ENCODE measurements around the gene ZNF620. TPM values are rescaled to one million over a fixed set of nuclear protein-coding genes. Genes with fewer than 3 reads are reported as not detected.

Gene ZNF620
- total RNA-seq, 2 experiments from 2014 or later, result 0.82 to 1.0 TPM

GRCh38 chr3:40524568-40525285 is 18.9 kb downstream of the ZNF620 start, which contains the start of gene ZNF621:
TSS of gene ZNF621 (plus strand) at chr3:40524960. CDS start at chr3:40525841, 881 bp downstream.
- TF ChIP-seq, protein P1, sequence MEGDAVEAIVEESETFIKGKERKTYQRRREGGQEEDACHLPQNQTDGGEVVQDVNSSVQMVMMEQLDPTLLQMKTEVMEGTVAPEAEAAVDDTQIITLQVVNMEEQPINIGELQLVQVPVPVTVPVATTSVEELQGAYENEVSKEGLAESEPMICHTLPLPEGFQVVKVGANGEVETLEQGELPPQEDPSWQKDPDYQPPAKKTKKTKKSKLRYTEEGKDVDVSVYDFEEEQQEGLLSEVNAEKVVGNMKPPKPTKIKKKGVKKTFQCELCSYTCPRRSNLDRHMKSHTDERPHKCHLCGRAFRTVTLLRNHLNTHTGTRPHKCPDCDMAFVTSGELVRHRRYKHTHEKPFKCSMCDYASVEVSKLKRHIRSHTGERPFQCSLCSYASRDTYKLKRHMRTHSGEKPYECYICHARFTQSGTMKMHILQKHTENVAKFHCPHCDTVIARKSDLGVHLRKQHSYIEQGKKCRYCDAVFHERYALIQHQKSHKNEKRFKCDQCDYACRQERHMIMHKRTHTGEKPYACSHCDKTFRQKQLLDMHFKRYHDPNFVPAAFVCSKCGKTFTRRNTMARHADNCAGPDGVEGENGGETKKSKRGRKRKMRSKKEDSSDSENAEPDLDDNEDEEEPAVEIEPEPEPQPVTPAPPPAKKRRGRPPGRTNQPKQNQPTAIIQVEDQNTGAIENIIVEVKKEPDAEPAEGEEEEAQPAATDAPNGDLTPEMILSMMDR (IDR thresholded peaks at IDR 0.05), result no peak
- no peaks in the 10 kb centered on the region for H3K27me3 ChIP-seq (ENCODE audit: control insufficient read depth in 1 of 2, insufficient read depth in 2 of 2, low read length in 2 of 2)
- peaks cover 18% of the 10 kb centered on the region for H3K36me3 ChIP-seq (ENCODE audit: insufficient read depth, low read length)
- H3K27me3 Mint-ChIP-seq, result no peaks in the 10 kb centered on the region
- CTCF ChIA-PET, result interaction anchor here (1.5 kb wide), 1 partner anchor 19 kb away, joined by 5 read pairs; the partner anchor contains the start of gene ZNF620
- H3K4me1 Mint-ChIP-seq (ENCODE audit: low read depth), result peaks cover 25% of the 10 kb centered on the region
- DNase-seq (peak; percentile 60 to 89 (median 80)), ATAC-seq (ENCODE audit: poor library complexity) (peak; percentile 93)
- peaks cover 20% of the 10 kb centered on the region for H3K4me1 ChIP-seq (ENCODE audit: insufficient read depth, low read length)
- no peaks in the 10 kb centered on the region for H3K9me3 ChIP-seq (ENCODE audit: control insufficient read depth in 1 of 2, insufficient read depth in 1 of 2, low read length in 2 of 2)
- POLR2A ChIA-PET, result interaction anchor here (1.0 to 2.8 kb wide), 9 partner anchors 17 to 214 kb away, joined by 3 to 22 read pairs (median 5); partner anchors contain the start of genes RPL14, ZNF619 and ZNF620
- H3K36me3 Mint-ChIP-seq (ENCODE audit: low read depth), result peaks cover 45% of the 10 kb centered on the region
- no peaks in the 10 kb centered on the region for H3K9me3 Mint-ChIP-seq
- H3K27ac ChIP-seq (ENCODE audit: low read depth in 1 of 2, low read length in 2 of 2), result peak within 1 kb of the TSS; percentile 73 to 85
- H3K4me3 Mint-ChIP-seq, result peak within 1 kb of the TSS; percentile 96
- peak within 1 kb of the TSS; percentile 80 for H3K4me3 ChIP-seq (ENCODE audit: low read length)
- H3K27ac Mint-ChIP-seq, result peak within 1 kb of the TSS; percentile 88
- intact Hi-C loops (cut with DNase I, micrococcal nuclease), result loop anchor here (1.0 to 10.0 kb wide), 6 partner anchors 47 to 1438 kb away; partner anchors contain the start of genes ZNF619 (in 2 of the 2), CTNNB1 (in 1 of the 2), EIF1B (in 1 of the 2) and SLC25A38 (in 1 of the 2)

GRCh38 chr3:40528426-40528825 is 22.6 kb downstream of the ZNF620 start:
- ChIA-PET POLR2A (no interaction called here), CTCF (no interaction called here)
- Histone ChIP-seq H3K36me3 (ENCODE audit: insufficient read depth, low read length) (peaks cover 53% of the 10 kb centered on the region), H3K4me1 (ENCODE audit: insufficient read depth, low read length) (peaks cover 20% of the 10 kb centered on the region), H3K4me3 (ENCODE audit: low read length) (no peak overlapping the region), H3K9me3 (ENCODE audit: control insufficient read depth in 1 of 2, insufficient read depth in 1 of 2, low read length in 2 of 2) (peaks cover 8 to 14% of the 10 kb centered on the region in 2 experiments), H3K27me3 (ENCODE audit: control insufficient read depth in 1 of 2, insufficient read depth in 2 of 2, low read length in 2 of 2) (no peaks in the 10 kb centered on the region), H3K27ac (ENCODE audit: low read depth in 1 of 2, low read length in 2 of 2) (no peak overlapping the region)
- Mint-ChIP-seq H3K27me3 (no peaks in the 10 kb centered on the region), H3K4me3 (no peak overlapping the region), H3K36me3 (ENCODE audit: low read depth) (peaks cover 81% of the 10 kb centered on the region), H3K27ac (no peak overlapping the region), H3K9me3 (peaks cover 3% of the 10 kb centered on the region), H3K4me1 (ENCODE audit: low read depth) (peaks cover 25% of the 10 kb centered on the region)
- DNase-seq, result no peak
- TF ChIP-seq, protein P1 (IDR thresholded peaks at IDR 0.05), result no peak
- intact Hi-C loops (cut with DNase I, micrococcal nuclease), result loop anchor here in 1 of 2 experiments (5.0 to 10.0 kb wide), 3 partner anchors 669 to 1434 kb away; partner anchors contain the start of genes CTNNB1, SLC25A38 and ULK4
- ATAC-seq (ENCODE audit: poor library complexity), result no peak

- DNase-seq (no peak), ATAC-seq (ENCODE audit: poor library complexity) (no peak)
- Mint-ChIP-seq H3K27me3 (no peaks in the 10 kb centered on the region), H3K9me3 (peaks cover 3% of the 10 kb centered on the region), H3K4me1 (ENCODE audit: low read depth) (no peaks in the 10 kb centered on the region), H3K36me3 (ENCODE audit: low read depth) (peaks cover 96% of the 10 kb centered on the region), H3K4me3 (no peak overlapping the region), H3K27ac (no peak overlapping the region)
- Histone ChIP-seq H3K9me3 (ENCODE audit: control insufficient read depth in 1 of 2, insufficient read depth in 1 of 2, low read length in 2 of 2) (peaks cover 14 to 16% of the 10 kb centered on the region in 2 experiments), H3K4me1 (ENCODE audit: insufficient read depth, low read length) (no peaks in the 10 kb centered on the region), H3K27ac (ENCODE audit: low read depth in 1 of 2, low read length in 2 of 2) (no peak overlapping the region), H3K27me3 (ENCODE audit: control insufficient read depth in 1 of 2, insufficient read depth in 2 of 2, low read length in 2 of 2) (no peaks in the 10 kb centered on the region), H3K36me3 (ENCODE audit: insufficient read depth, low read length) (peaks cover 77% of the 10 kb centered on the region), H3K4me3 (ENCODE audit: low read length) (no peak overlapping the region)
- TF ChIP-seq, protein P1 (IDR thresholded peaks at IDR 0.05), result no peak
- intact Hi-C loops (cut with DNase I, micrococcal nuclease), result no loop called here
- CTCF ChIA-PET, result no interaction called here
- POLR2A ChIA-PET, result no interaction called here
Observed at GRCh38 chr3:40532252-40532651, 26.4 kb downstream of the ZNF620 start.

All from CD4-positive, alpha-beta T cell (primary cell).